Mesendoderm (in vitro differentiated cells): ENCODE data around the gene MPP7.

Experiments
- DNase-seq: peaks from one replicate; pipeline ENCODE4 v3.0.0; 2013
- H2AK5ac ChIP-seq: 2 replicates; pipeline ENCODE4 v1.6.1; 2013; ENCODE audit warnings: low read length, inconsistent platforms
- H2BK120ac ChIP-seq: 2 replicates; pipeline ENCODE4 v1.6.1; 2013; ENCODE audit warnings: low read depth, mild to moderate bottlenecking, low read length, moderate library complexity, mixed read lengths
- H2BK15ac ChIP-seq: replicated peaks from 2 replicates; pipeline ENCODE4 v1.6.1; 2013; ENCODE audit warnings: low read depth, mild to moderate bottlenecking, moderate library complexity
- H2BK5ac ChIP-seq: 2 replicates; pipeline ENCODE4 v1.6.1; 2013; ENCODE audit warnings: low read length, inconsistent platforms
- H3K18ac ChIP-seq: 2 replicates; pipeline ENCODE4 v1.6.1; 2013; ENCODE audit warnings: mild to moderate bottlenecking, low read length, mixed read lengths
- H3K23ac ChIP-seq: one replicate; pipeline ENCODE4 v1.6.1; 2013; ENCODE audit warnings: low read length
- H3K27ac ChIP-seq: 2 replicates; pipeline ENCODE4 v1.5.1; 2013; ENCODE audit warnings: low read depth, mild to moderate bottlenecking, inconsistent platforms, low read length, moderate library complexity
- H3K27me3 ChIP-seq: 2 replicates; pipeline ENCODE4 v1.6.1; 2013; ENCODE audit warnings: low read length, control low read depth, mild to moderate bottlenecking, inconsistent platforms; ENCODE audit not compliant: insufficient read depth, poor library complexity
- H3K36me3 ChIP-seq: 2 replicates; pipeline ENCODE4 v1.6.1; 2013; ENCODE audit warnings: low read length, inconsistent platforms; ENCODE audit not compliant: control insufficient read depth, insufficient read depth
- H3K4ac ChIP-seq: one replicate; pipeline ENCODE4 v1.6.1; 2013; ENCODE audit warnings: low read depth, mild to moderate bottlenecking, low read length, moderate library complexity
- H3K4me1 ChIP-seq: 2 replicates; pipeline ENCODE4 v1.6.1; 2013; ENCODE audit warnings: low read depth, low read length, inconsistent platforms; ENCODE audit not compliant: control insufficient read depth
- H3K4me2 ChIP-seq: 2 replicates; pipeline ENCODE4 v1.6.1; 2013; ENCODE audit warnings: low read length
- H3K4me3 ChIP-seq: 2 replicates; pipeline ENCODE4 v1.5.1; 2013; ENCODE audit warnings: mild to moderate bottlenecking, low read length
- H3K56ac ChIP-seq: one replicate; pipeline ENCODE4 v1.6.1; 2013; ENCODE audit warnings: low read length
- H3K79me1 ChIP-seq: 2 replicates; pipeline ENCODE4 v1.6.1; 2013; ENCODE audit warnings: low read length, inconsistent platforms
- H3K79me2 ChIP-seq: 2 replicates; pipeline ENCODE4 v1.6.1; 2013; ENCODE audit warnings: mild to moderate bottlenecking, low read length; ENCODE audit not compliant: control insufficient read depth, insufficient read depth
- H3K9ac ChIP-seq: 2 replicates; pipeline ENCODE4 v1.6.1; 2013; ENCODE audit warnings: low read length, inconsistent platforms
- H4K5ac ChIP-seq: one replicate; pipeline ENCODE4 v1.6.1; 2013; ENCODE audit warnings: low read length
- H4K8ac ChIP-seq: one replicate; pipeline ENCODE4 v1.6.1; 2013; ENCODE audit warnings: low read depth, mild to moderate bottlenecking, control low read depth, low read length, moderate library complexity
- WGBS: extraction: QIAGEN DNeasy Blood & Tissue Kit; methylation state at CpG from one replicate; pipeline ENCODE4 v1.1.7; 2013; ENCODE audit warnings: low lambda C conversion rate, missing lambda C conversion rate; ENCODE audit not compliant: insufficient coverage; ENCODE audit errors: extremely low coverage; 5-methylcytosine and 5-hydroxymethylcytosine counted together

The MPP7 gene

GRCh38 chr10:28332726-28333125 lies 29.9 kb upstream of the MPP7 start:
- no peaks in the 10 kb centered on the region for H3K36me3 ChIP-seq
- no peak overlapping the region for H2BK5ac ChIP-seq
- no peak overlapping the region for H4K5ac ChIP-seq
- H3K9ac ChIP-seq: no peak overlapping the region
- no peaks in the 10 kb centered on the region for H3K27me3 ChIP-seq
- H3K4me1 ChIP-seq: no peaks in the 10 kb centered on the region
- H4K8ac ChIP-seq: no peak overlapping the region
- no peak overlapping the region for H2AK5ac ChIP-seq
- no peak overlapping the region for H3K18ac ChIP-seq
- no peak overlapping the region for H3K27ac ChIP-seq
- no peaks in the 10 kb centered on the region for H3K79me1 ChIP-seq
- H2BK120ac ChIP-seq: no peak overlapping the region
- H2BK15ac ChIP-seq: no peak overlapping the region
- no peak overlapping the region for H3K56ac ChIP-seq
- no peak overlapping the region for H3K4ac ChIP-seq
- DNase-seq: no peak
- H3K4me3 ChIP-seq: no peak overlapping the region
- H3K23ac ChIP-seq: no peak overlapping the region
- WGBS: no CpG with 5 or more reads among the region's 2 CpGs
- no peaks in the 10 kb centered on the region for H3K79me2 ChIP-seq
- no peak overlapping the region for H3K4me2 ChIP-seq

- no peaks in the 10 kb centered on the region for H3K27me3 ChIP-seq
- no peak overlapping the region for H4K8ac ChIP-seq
- no peaks in the 10 kb centered on the region for H3K79me2 ChIP-seq
- H3K4ac ChIP-seq: no peak overlapping the region
- H3K23ac ChIP-seq: no peak overlapping the region
- H3K27ac ChIP-seq: no peak overlapping the region
- no CpG with 5 or more reads among the region's 3 CpGs for WGBS
- H3K4me1 ChIP-seq: no peaks in the 10 kb centered on the region
- no peak overlapping the region for H3K4me3 ChIP-seq
- no peak overlapping the region for H4K5ac ChIP-seq
- H3K9ac ChIP-seq: no peak overlapping the region
- no peak overlapping the region for H3K18ac ChIP-seq
- H2BK120ac ChIP-seq: no peak overlapping the region
- no peaks in the 10 kb centered on the region for H3K79me1 ChIP-seq
- H2AK5ac ChIP-seq: no peak overlapping the region
- DNase-seq: no peak
- no peak overlapping the region for H3K56ac ChIP-seq
- H2BK5ac ChIP-seq: no peak overlapping the region
- H3K4me2 ChIP-seq: no peak overlapping the region
- no peak overlapping the region for H2BK15ac ChIP-seq
- no peaks in the 10 kb centered on the region for H3K36me3 ChIP-seq
Observed at GRCh38 chr10:28331841-28332240, 29.0 kb upstream of the MPP7 start.

- no peak for DNase-seq
- Histone ChIP-seq H3K27me3 (no peaks in the 10 kb centered on the region), H2BK5ac (no peak overlapping the region)
Observed at GRCh38 chr10:28331066-28331465, 28.2 kb upstream of the MPP7 start.

GRCh38 chr10:28328346-28328745 lies 25.5 kb upstream of the MPP7 start:
- Histone ChIP-seq H3K9ac (no peak overlapping the region), H2BK5ac (no peak overlapping the region), H3K79me2 (no peaks in the 10 kb centered on the region), H4K5ac (no peak overlapping the region), H3K36me3 (no peaks in the 10 kb centered on the region), H3K27me3 (no peaks in the 10 kb centered on the region), H3K56ac (no peak overlapping the region), H4K8ac (no peak overlapping the region), H3K4me1 (no peaks in the 10 kb centered on the region), H2BK15ac (no peak overlapping the region), H2AK5ac (no peak overlapping the region), H2BK120ac (no peak overlapping the region), H3K23ac (no peak overlapping the region), H3K4me3 (no peak overlapping the region), H3K18ac (no peak overlapping the region), H3K4ac (no peak overlapping the region), H3K27ac (no peak overlapping the region), H3K4me2 (no peak overlapping the region), H3K79me1 (no peaks in the 10 kb centered on the region)
- no peak for DNase-seq
- WGBS: no CpG with 5 or more reads among the region's 1 CpG

More at GRCh38 chr10:28331066-28331465, 28.2 kb upstream of the MPP7 start:
- no peak overlapping the region for H4K5ac ChIP-seq
- no peak overlapping the region for H2BK15ac ChIP-seq
- H3K4me3 ChIP-seq: no peak overlapping the region
- H3K36me3 ChIP-seq: no peaks in the 10 kb centered on the region
- H3K56ac ChIP-seq: no peak overlapping the region
- H3K79me2 ChIP-seq: no peaks in the 10 kb centered on the region
- H2BK120ac ChIP-seq: no peak overlapping the region
- H3K23ac ChIP-seq: no peak overlapping the region
- no peak overlapping the region for H2AK5ac ChIP-seq
- no peaks in the 10 kb centered on the region for H3K79me1 ChIP-seq
- no peak overlapping the region for H3K18ac ChIP-seq
- H3K9ac ChIP-seq: no peak overlapping the region
- no peak overlapping the region for H3K27ac ChIP-seq
- H3K4ac ChIP-seq: no peak overlapping the region
- no peak overlapping the region for H3K4me2 ChIP-seq
- no peak overlapping the region for H4K8ac ChIP-seq
- H3K4me1 ChIP-seq: no peaks in the 10 kb centered on the region

GRCh38 chr10:28327491-28327880 lies 24.6 kb upstream of the MPP7 start:
- H3K4ac ChIP-seq: no peak overlapping the region
- H3K36me3 ChIP-seq: no peaks in the 10 kb centered on the region
- no peak overlapping the region for H3K4me2 ChIP-seq
- H4K8ac ChIP-seq: no peak overlapping the region
- no peak overlapping the region for H2BK120ac ChIP-seq
- no peak overlapping the region for H2BK5ac ChIP-seq
- DNase-seq: no peak
- H3K4me1 ChIP-seq: no peaks in the 10 kb centered on the region
- H2AK5ac ChIP-seq: no peak overlapping the region
- no CpG with 5 or more reads among the region's 3 CpGs for WGBS
- H3K27me3 ChIP-seq: no peaks in the 10 kb centered on the region
- H3K56ac ChIP-seq: no peak overlapping the region
- no peak overlapping the region for H3K18ac ChIP-seq
- no peaks in the 10 kb centered on the region for H3K79me1 ChIP-seq
- no peak overlapping the region for H3K4me3 ChIP-seq
- H3K23ac ChIP-seq: no peak overlapping the region
- H3K79me2 ChIP-seq: no peaks in the 10 kb centered on the region
- no peak overlapping the region for H2BK15ac ChIP-seq
- no peak overlapping the region for H4K5ac ChIP-seq
- no peak overlapping the region for H3K9ac ChIP-seq
- H3K27ac ChIP-seq: no peak overlapping the region
